Fibroblast of skin of left quadriceps (primary cell): ENCODE results near the gene SCARB1.

Experiments used
- DNase-seq, 2 experiments: peaks; one replicate each; pipeline ENCODE4 v3.0.0-alpha.2; 2013; ENCODE audit warnings: low read depth in 2 of 2

The SCARB1 gene

GRCh38 chr12:124864326-124864752 is 675 bp upstream of the SCARB1 start:
- no peak for DNase-seq

GRCh38 chr12:124862768-124863415 is 772 bp downstream of the SCARB1 start:
- DNase-seq: no peak

- DNase-seq: no peak
These were observed 1.6 kb downstream of the SCARB1 start for GRCh38 chr12:124861898-124862676.

- DNase-seq: no peak
These were observed 2.2 kb downstream of the SCARB1 start for GRCh38 chr12:124861492-124861891.

- DNase-seq: no peak
These were observed 5.7 kb downstream of the SCARB1 start for GRCh38 chr12:124857921-124858461.

- no peak for DNase-seq
These were observed 6.9 kb downstream of the SCARB1 start for GRCh38 chr12:124856842-124857178.

GRCh38 chr12:124856132-124856841 is 7.4 kb downstream of the SCARB1 start:
- no peak for DNase-seq

GRCh38 chr12:124855275-124855957 is 8.2 kb downstream of the SCARB1 start:
- no peak for DNase-seq

- no peak for DNase-seq
These were observed 9.0 kb downstream of the SCARB1 start for GRCh38 chr12:124854637-124855184.

- no peak for DNase-seq
These were observed 9.7 kb downstream of the SCARB1 start for GRCh38 chr12:124853781-124854636.

- DNase-seq: no peak
These were observed 10.7 kb downstream of the SCARB1 start for GRCh38 chr12:124852911-124853427.

- no peak for DNase-seq
These were observed 11.3 kb downstream of the SCARB1 start for GRCh38 chr12:124852329-124852831.

- no peak for DNase-seq
These were observed 12.3 kb downstream of the SCARB1 start for GRCh38 chr12:124851342-124851741.

- no peak for DNase-seq
These were observed 14.3 kb downstream of the SCARB1 start for GRCh38 chr12:124849382-124849781.

- no peak for DNase-seq
These were observed 14.9 kb downstream of the SCARB1 start for GRCh38 chr12:124848621-124849380.

- no peak for DNase-seq
These were observed 16.3 kb downstream of the SCARB1 start for GRCh38 chr12:124847113-124848074.

- DNase-seq: no peak
These were observed 19.0 kb downstream of the SCARB1 start for GRCh38 chr12:124844411-124845397.
